Panc1 (cell line): Measurements from ENCODE around the gene BAIAP3. TPM values are rescaled to one million over a fixed set of nuclear protein-coding genes. Genes with fewer than 3 reads are reported as not detected.

ENCODE experiments used
- ATAC-seq: fragments of 200-7000 bp; cut with Tn5 transposase; 2 replicates; pipeline ENCODE4 v1.9.1; 2020; ENCODE audit warnings: mild to moderate bottlenecking, moderate library complexity
- BruUV-seq: library from RNA; stranded (reverse); fragments of 400-500 nt; replicated peaks from 2 replicates; lab custom pipeline; 2021; lab: Mats Ljungman, UMichigan
- CTCF ChIA-PET: fragments of 300-600 bp; sonication (Branson Sonifier 250); formaldehyde crosslinking; loops from one replicate; lab custom pipeline; 2022; ENCODE audit warnings: antibody characterized with exemption; lab: Charles Lee
- POLR2A ChIA-PET: fragments of 300-600 bp; sonication (Branson Sonifier 250); formaldehyde crosslinking; loops from one replicate; lab custom pipeline; 2022; ENCODE audit warnings: antibody characterized with exemption; lab: Charles Lee
- DNase-seq: peaks from one replicate; pipeline ENCODE4 v3.0.0-alpha.2; 2010; ENCODE audit warnings: low read depth, low spot score
- H3K27ac ChIP-seq: 2 replicates; pipeline ENCODE4 v1.5.1; 2011; ENCODE audit warnings: mild to moderate bottlenecking, low read length, inconsistent platforms
- H3K27me3 ChIP-seq: fragments of 200-500 bp; sonication (Bioruptor generic); 2 replicates; pipeline ENCODE4 v1.6.0; 2014; ENCODE audit warnings: low read length, inconsistent platforms; ENCODE audit not compliant: control insufficient read depth, insufficient read depth
- H3K36me3 ChIP-seq: fragments of 200-500 bp; sonication (Bioruptor generic); 2 replicates; pipeline ENCODE4 v1.5.1; 2014; ENCODE audit warnings: inconsistent platforms, mild to moderate bottlenecking, low read length, moderate library complexity; ENCODE audit not compliant: control insufficient read depth, insufficient read depth
- H3K4me1 ChIP-seq: 2 replicates; pipeline ENCODE4 v1.5.1; 2011; ENCODE audit warnings: inconsistent platforms, mild to moderate bottlenecking, low read length, moderate library complexity; ENCODE audit not compliant: control insufficient read depth, insufficient read depth
- H3K4me3 ChIP-seq, 2 experiments: 2 replicates each; pipeline ENCODE4 v1.5.1; 2011 to 2012; ENCODE audit warnings: low read depth in 2 of 2, low read length in 2 of 2, mild to moderate bottlenecking in 2 of 2, inconsistent platforms in 1 of 2, moderate library complexity in 1 of 2
- H3K9me3 ChIP-seq: fragments of 200-500 bp; sonication (Bioruptor generic); 2 replicates; pipeline ENCODE4 v1.5.1; 2014; ENCODE audit warnings: low read depth, mild to moderate bottlenecking, inconsistent platforms, low read length, moderate library complexity; ENCODE audit not compliant: control insufficient read depth, insufficient read depth
- CTCF ChIP-seq: fragments of 450-650 bp; IDR thresholded peaks from 2 replicates; pipeline ENCODE4 v1.5.1; 2017; ENCODE audit warnings: mild to moderate bottlenecking
- POLR2AphosphoS5 ChIP-seq: IDR thresholded peaks from 2 replicates; pipeline ENCODE4 v1.6.1; 2012; ENCODE audit warnings: mild to moderate bottlenecking, low read depth, low read length, moderate library complexity
- REST ChIP-seq, 2 experiments: IDR thresholded peaks; 2 replicates each; pipeline ENCODE4 v1.6.1; 2011 to 2012; ENCODE audit warnings: low read depth in 2 of 2, control low read depth in 1 of 2, low read length in 1 of 2, mild to moderate bottlenecking in 1 of 2, moderate library complexity in 1 of 2; ENCODE audit not compliant: insufficient read depth in 1 of 2
- SIN3A ChIP-seq: IDR thresholded peaks from 2 replicates; pipeline ENCODE4 v1.6.1; 2012; ENCODE audit warnings: low read depth, mild to moderate bottlenecking, low read length, moderate library complexity, borderline replicate concordance; ENCODE audit not compliant: insufficient read depth
- TCF7L2 ChIP-seq: IDR thresholded peaks from 2 replicates; pipeline ENCODE4 v1.6.1; 2011; ENCODE audit warnings: mild to moderate bottlenecking, low read depth, low read length, inconsistent platforms
- in situ Hi-C: cut with HindIII; loops from 2 replicates; pipeline ENCODE4 v1.10.0; 2016; ENCODE audit warnings: low sequenced_read_pairs, low pct_unique_long_range_greater_than_20kb
- intact Hi-C: fragments of 100-400 bp; cut with micrococcal nuclease; formaldehyde crosslinking; loops from one replicate; pipeline ENCODE4 v1.10.0; 2022; ENCODE audit not compliant: unreplicated experiment
- total RNA-seq: library from RNA; stranded (reverse); gene quantifications from one replicate; pipeline ENCODE4 v1.2.1, GENCODE V29; 2021; ENCODE audit not compliant: unreplicated experiment

BAIAP3 gene
- total RNA-seq, 1 experiment from 2014 or later: 9.4 TPM

DNA sequence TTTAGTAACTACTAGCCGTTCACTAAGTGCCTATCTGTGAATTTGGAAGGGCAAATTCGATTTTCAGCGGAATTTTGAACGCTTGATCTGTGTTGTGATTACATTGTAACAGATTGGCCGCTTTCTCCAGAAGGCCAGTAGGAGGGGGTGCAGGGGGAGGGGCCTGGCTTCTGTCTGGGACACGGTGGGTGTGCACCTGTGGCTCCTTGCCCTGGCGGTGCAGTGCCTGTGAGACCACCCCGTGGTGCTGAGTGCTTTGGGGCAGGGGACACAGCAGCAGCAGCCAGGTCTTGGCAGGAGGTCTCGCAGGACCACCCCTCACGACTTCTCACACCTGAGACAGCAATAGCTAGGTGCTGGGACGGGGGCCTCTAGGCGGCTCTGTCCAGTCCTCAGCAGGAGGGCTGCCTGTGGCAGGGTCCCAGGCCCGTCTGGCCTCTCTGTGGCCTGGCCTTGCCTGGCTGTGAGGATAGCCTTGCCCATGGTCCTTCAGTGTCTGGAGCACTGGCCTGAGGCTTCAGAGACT, 22.2 kb upstream of the BAIAP3 start:
- no TSS peak for BruUV-seq
- H3K27me3 ChIP-seq: no peaks in the 10 kb centered on the region
- ChIA-PET CTCF (no interaction called here), POLR2A (no interaction called here)
- H3K4me1 ChIP-seq: peaks cover 10% of the 10 kb centered on the region
- ATAC-seq (no peak), DNase-seq (no peak)
- no peaks in the 10 kb centered on the region for H3K9me3 ChIP-seq
- intact Hi-C loops (no loop called here), in situ Hi-C loops (no loop called here)
- H3K27ac ChIP-seq: peak overlapping the region; percentile 93
- peaks cover 15% of the 10 kb centered on the region for H3K36me3 ChIP-seq
- H3K4me3 ChIP-seq: peak overlapping the region; percentile 87 to 99
- TF ChIP-seq REST (IDR thresholded peaks at IDR 0.05; ENCODE audit: insufficient read depth in 1 of 2, low read depth in 2 of 2, low read length in 1 of 2) (no peak), POLR2AphosphoS5 (no peak), CTCF (no peak), TCF7L2 (no peak), SIN3A (no peak)

GRCh38 chr16:1311738-1312466, 21.5 kb upstream of the BAIAP3 start:
- Histone ChIP-seq H3K27me3 (no peaks in the 10 kb centered on the region), H3K36me3 (peaks cover 16% of the 10 kb centered on the region), H3K4me3 (peak overlapping the region; percentile 87 to 99), H3K9me3 (no peaks in the 10 kb centered on the region), H3K4me1 (peaks cover 10% of the 10 kb centered on the region), H3K27ac (peak overlapping the region; percentile 93)
- intact Hi-C loops: no loop called here
- ChIA-PET POLR2A (no interaction called here), CTCF (interaction anchor here (0.6 kb wide), 1 partner anchor 347 kb away, joined by 3 read pairs; no protein-coding TSS in a partner anchor)
- no peak for TF ChIP-seq SIN3A
- TF ChIP-seq REST (IDR thresholded peaks at IDR 0.05; ENCODE audit: insufficient read depth in 1 of 2, low read depth in 2 of 2, low read length in 1 of 2): no peak
- TF ChIP-seq TCF7L2: no peak
- TF ChIP-seq CTCF: no peak
- no peak for TF ChIP-seq POLR2AphosphoS5
- DNase-seq (no peak), ATAC-seq (no peak)
- in situ Hi-C loops: no loop called here
- BruUV-seq: no TSS peak
